ENCODE results near the gene PPP2R2B. TPM values are rescaled to one million over a fixed set of nuclear protein-coding genes. Genes with fewer than 3 reads are reported as not detected.

The PPP2R2B gene
- total RNA-seq, 1 experiment from 2014 or later, result not detected

DNA sequence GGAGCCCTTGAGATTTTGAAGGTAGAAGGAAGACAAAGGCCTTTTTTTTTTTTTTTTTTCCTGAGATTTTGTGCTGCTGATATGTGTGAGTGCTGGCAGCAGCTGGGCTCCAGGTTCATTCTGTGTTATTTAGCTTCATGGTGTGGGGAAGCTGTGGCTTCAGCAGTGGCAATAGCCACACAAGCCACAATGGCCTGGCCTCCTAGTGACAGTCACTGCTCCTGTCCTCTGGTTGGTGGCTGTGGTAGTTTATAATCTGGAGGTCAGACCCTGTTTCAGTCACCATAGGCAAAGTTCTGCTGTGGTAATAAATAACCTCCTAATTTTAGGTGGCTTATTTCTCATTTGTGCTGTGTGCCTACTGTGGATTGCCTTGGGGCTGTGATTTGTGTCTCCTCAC lies 334.3 kb downstream of the PPP2R2B start:
- no peaks in the 10 kb centered on the region for H3K36me3 ChIP-seq (ENCODE audit: insufficient read depth, low read length, poor library complexity, severe bottlenecking)
- H3K27ac ChIP-seq (ENCODE audit: low read depth, low read length, poor library complexity, severe bottlenecking), result no peak overlapping the region
- no peaks in the 10 kb centered on the region for H3K4me1 ChIP-seq (ENCODE audit: insufficient read depth, low read length, poor library complexity, severe bottlenecking)
- TF ChIP-seq EZH2 (IDR thresholded peaks at IDR 0.05; ENCODE audit: borderline replicate concordance, low read depth, low read length, poor library complexity, severe bottlenecking), result no peak
- TF ChIP-seq, protein P1, sequence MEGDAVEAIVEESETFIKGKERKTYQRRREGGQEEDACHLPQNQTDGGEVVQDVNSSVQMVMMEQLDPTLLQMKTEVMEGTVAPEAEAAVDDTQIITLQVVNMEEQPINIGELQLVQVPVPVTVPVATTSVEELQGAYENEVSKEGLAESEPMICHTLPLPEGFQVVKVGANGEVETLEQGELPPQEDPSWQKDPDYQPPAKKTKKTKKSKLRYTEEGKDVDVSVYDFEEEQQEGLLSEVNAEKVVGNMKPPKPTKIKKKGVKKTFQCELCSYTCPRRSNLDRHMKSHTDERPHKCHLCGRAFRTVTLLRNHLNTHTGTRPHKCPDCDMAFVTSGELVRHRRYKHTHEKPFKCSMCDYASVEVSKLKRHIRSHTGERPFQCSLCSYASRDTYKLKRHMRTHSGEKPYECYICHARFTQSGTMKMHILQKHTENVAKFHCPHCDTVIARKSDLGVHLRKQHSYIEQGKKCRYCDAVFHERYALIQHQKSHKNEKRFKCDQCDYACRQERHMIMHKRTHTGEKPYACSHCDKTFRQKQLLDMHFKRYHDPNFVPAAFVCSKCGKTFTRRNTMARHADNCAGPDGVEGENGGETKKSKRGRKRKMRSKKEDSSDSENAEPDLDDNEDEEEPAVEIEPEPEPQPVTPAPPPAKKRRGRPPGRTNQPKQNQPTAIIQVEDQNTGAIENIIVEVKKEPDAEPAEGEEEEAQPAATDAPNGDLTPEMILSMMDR (conservative IDR thresholded peaks at IDR 0.05; ENCODE audit: low read depth, low read length), result no peak
- DNase-seq (ENCODE audit: low spot score), result no peak
- ChIA-PET POLR2A (ENCODE audit: low non-redundant PET) (no interaction called here), CTCF (no interaction called here)
- BruUV-seq (replicated peaks), result no TSS peak
- no peaks in the 10 kb centered on the region for H3K9me3 ChIP-seq (ENCODE audit: low read depth, low read length, poor library complexity, severe bottlenecking)
- peaks cover 11% of the 10 kb centered on the region for H3K27me3 ChIP-seq (replicated peaks; ENCODE audit: insufficient read depth, low read depth, low read length, poor library complexity)
- no peak overlapping the region for H3K4me3 ChIP-seq (ENCODE audit: low read depth, low read length, poor library complexity, severe bottlenecking)
- intact Hi-C loops (cut with micrococcal nuclease; ENCODE audit: unreplicated experiment), result no loop called here

DNA sequence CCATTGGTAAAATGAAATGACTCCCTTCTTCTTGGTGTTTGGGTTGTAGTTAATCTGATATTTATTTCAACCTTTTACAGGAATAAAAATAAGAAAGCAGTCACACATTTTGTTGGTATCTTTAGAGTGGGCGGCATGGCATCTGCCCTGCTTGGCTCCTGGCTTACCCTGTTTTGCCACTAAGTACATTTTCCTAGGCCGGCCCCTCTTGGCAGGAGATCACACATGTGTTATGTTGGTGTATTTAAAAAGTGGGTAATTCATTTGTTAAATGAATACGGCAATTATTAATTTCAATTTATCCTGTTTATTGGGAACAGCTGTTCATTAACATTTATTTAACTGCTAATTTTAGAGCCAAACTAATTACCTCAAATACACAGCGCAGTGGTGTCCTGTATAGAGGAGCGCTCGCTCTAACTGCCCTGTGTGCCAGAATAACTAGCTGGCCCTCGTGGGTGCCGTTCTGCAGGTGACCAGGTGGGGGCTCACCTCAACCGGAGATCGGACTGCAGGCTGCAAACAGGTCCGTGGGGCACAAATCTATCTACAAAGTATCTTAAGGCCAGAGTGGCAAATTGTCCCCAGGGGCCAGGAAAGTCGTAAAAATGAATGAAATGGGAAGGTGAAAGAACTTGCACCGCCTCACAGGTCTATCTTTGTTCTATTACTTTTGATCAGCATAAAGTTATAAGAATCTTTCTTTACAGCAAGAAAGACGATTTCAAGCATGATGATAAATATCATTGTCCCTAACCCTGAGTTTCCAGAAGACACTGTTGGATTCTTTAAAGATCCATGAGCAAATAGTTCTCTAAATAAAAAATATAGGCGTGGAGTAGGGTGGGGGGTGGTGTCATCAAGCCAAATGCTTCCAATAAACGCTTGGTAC lies 336.4 kb downstream of the PPP2R2B start:
- ChIA-PET CTCF (interaction anchor here (0.7 to 2.5 kb wide), 3 partner anchors 424 to 828 kb away, joined by 3 to 21 read pairs (median 9); no protein-coding TSS in a partner anchor), POLR2A (ENCODE audit: low non-redundant PET) (no interaction called here)
- Histone ChIP-seq H3K4me1 (ENCODE audit: insufficient read depth, low read length, poor library complexity, severe bottlenecking) (no peaks in the 10 kb centered on the region), H3K27ac (ENCODE audit: low read depth, low read length, poor library complexity, severe bottlenecking) (no peak overlapping the region), H3K4me3 (ENCODE audit: low read depth, low read length, poor library complexity, severe bottlenecking) (no peak overlapping the region), H3K36me3 (ENCODE audit: insufficient read depth, low read length, poor library complexity, severe bottlenecking) (no peaks in the 10 kb centered on the region), H3K9me3 (ENCODE audit: low read depth, low read length, poor library complexity, severe bottlenecking) (no peaks in the 10 kb centered on the region), H3K27me3 (replicated peaks; ENCODE audit: insufficient read depth, low read depth, low read length, poor library complexity) (no peaks in the 10 kb centered on the region)
- TF ChIP-seq, protein P1 (conservative IDR thresholded peaks at IDR 0.05; ENCODE audit: low read depth, low read length), result peak; percentile 80
- TF ChIP-seq EZH2 (IDR thresholded peaks at IDR 0.05; ENCODE audit: borderline replicate concordance, low read depth, low read length, poor library complexity, severe bottlenecking), result no peak
- intact Hi-C loops (cut with micrococcal nuclease; ENCODE audit: unreplicated experiment), result no loop called here
- BruUV-seq (replicated peaks), result no TSS peak
- DNase-seq (ENCODE audit: low spot score), result peak; percentile 64

DNA sequence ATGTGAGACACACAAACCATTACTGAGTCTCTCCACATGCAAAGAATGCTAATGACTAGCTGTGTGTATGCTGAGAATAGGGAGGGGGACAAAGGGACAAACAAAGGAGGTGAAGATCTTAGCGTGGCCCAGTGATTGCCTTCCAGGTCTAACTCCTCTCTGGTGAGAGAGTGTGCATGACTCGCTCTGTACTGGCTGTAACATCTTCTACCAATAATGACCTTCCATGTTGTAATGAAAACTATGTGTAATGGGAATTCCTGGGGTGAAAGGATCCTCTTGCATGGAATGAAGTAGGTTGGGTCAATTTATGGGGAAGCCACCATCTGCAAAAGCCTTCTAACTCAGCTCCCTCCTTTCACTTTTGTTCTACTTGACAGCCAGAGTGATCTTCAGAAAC lies 338.1 kb downstream of the PPP2R2B start:
- H3K9me3 ChIP-seq (ENCODE audit: low read depth, low read length, poor library complexity, severe bottlenecking), result no peaks in the 10 kb centered on the region
- DNase-seq (ENCODE audit: low spot score), result no peak
- intact Hi-C loops (cut with micrococcal nuclease; ENCODE audit: unreplicated experiment), result no loop called here

More for the DNA sequence above, 338.1 kb downstream of the PPP2R2B start:
- TF ChIP-seq, protein P1 (conservative IDR thresholded peaks at IDR 0.05; ENCODE audit: low read depth, low read length), result no peak
- no peak for TF ChIP-seq EZH2 (IDR thresholded peaks at IDR 0.05; ENCODE audit: borderline replicate concordance, low read depth, low read length, poor library complexity, severe bottlenecking)
- ChIA-PET POLR2A (ENCODE audit: low non-redundant PET) (no interaction called here), CTCF (no interaction called here)
- Histone ChIP-seq H3K4me1 (ENCODE audit: insufficient read depth, low read length, poor library complexity, severe bottlenecking) (no peaks in the 10 kb centered on the region), H3K36me3 (ENCODE audit: insufficient read depth, low read length, poor library complexity, severe bottlenecking) (no peaks in the 10 kb centered on the region), H3K27ac (ENCODE audit: low read depth, low read length, poor library complexity, severe bottlenecking) (no peak overlapping the region), H3K4me3 (ENCODE audit: low read depth, low read length, poor library complexity, severe bottlenecking) (no peak overlapping the region), H3K27me3 (replicated peaks; ENCODE audit: insufficient read depth, low read depth, low read length, poor library complexity) (no peaks in the 10 kb centered on the region)
- no TSS peak for BruUV-seq (replicated peaks)
